ENCODE results near the gene PSMA7.
"Not testable (repeated sequence)": the region's sequence is repeated elsewhere in the genome, so short reads cannot be mapped to it uniquely, and the experiment has no call there.

PSMA7 gene

GRCh38 chr20:62155428-62156253, 12.4 kb upstream of the PSMA7 start:
- no peak for DNase-seq (ENCODE audit: low read depth in 2 of 2)

GRCh38 chr20:62151835-62152364, 8.7 kb upstream of the PSMA7 start:
- no peak for DNase-seq (ENCODE audit: low read depth in 2 of 2)

- DNase-seq (ENCODE audit: low read depth in 2 of 2), result no peak
These were observed 8.0 kb upstream of the PSMA7 start for GRCh38 chr20:62151225-62151624.

- DNase-seq (ENCODE audit: low read depth in 2 of 2), result no peak
These were observed 7.0 kb upstream of the PSMA7 start for GRCh38 chr20:62150310-62150575.

GRCh38 chr20:62149532-62150309, 6.5 kb upstream of the PSMA7 start:
- DNase-seq (ENCODE audit: low read depth in 2 of 2), result no peak

- DNase-seq (ENCODE audit: low read depth in 2 of 2), result no peak
These were observed 5.7 kb upstream of the PSMA7 start for GRCh38 chr20:62148908-62149314.

GRCh38 chr20:62148383-62148782, 5.2 kb upstream of the PSMA7 start:
- not testable (repeated sequence) for DNase-seq (ENCODE audit: low read depth in 2 of 2)

GRCh38 chr20:62147528-62147927, 4.3 kb upstream of the PSMA7 start:
- DNase-seq (ENCODE audit: low read depth in 2 of 2), result no peak

GRCh38 chr20:62147125-62147524, 3.9 kb upstream of the PSMA7 start:
- DNase-seq (ENCODE audit: low read depth in 2 of 2), result no peak

GRCh38 chr20:62146019-62146755, 3.0 kb upstream of the PSMA7 start:
- DNase-seq (ENCODE audit: low read depth in 2 of 2), result no peak

- DNase-seq (ENCODE audit: low read depth in 2 of 2), result no peak
These were observed 2.5 kb upstream of the PSMA7 start for GRCh38 chr20:62145688-62146018.

GRCh38 chr20:62143957-62144825, 997 bp upstream of the PSMA7 start:
- no peak for DNase-seq (ENCODE audit: low read depth in 2 of 2)

GRCh38 chr20:62142252-62143080, 728 bp downstream of the PSMA7 start:
- no peak for DNase-seq (ENCODE audit: low read depth in 2 of 2)

GRCh38 chr20:62141397-62142251, 1.6 kb downstream of the PSMA7 start:
- DNase-seq (ENCODE audit: low read depth in 2 of 2), result no peak

GRCh38 chr20:62141043-62141396, 2.2 kb downstream of the PSMA7 start:
- DNase-seq (ENCODE audit: low read depth in 2 of 2), result no peak

- DNase-seq (ENCODE audit: low read depth in 2 of 2), result no peak
These were observed 3.6 kb downstream of the PSMA7 start for GRCh38 chr20:62139636-62140035.

GRCh38 chr20:62138912-62139311, 4.3 kb downstream of the PSMA7 start:
- no peak for DNase-seq (ENCODE audit: low read depth in 2 of 2)

- no peak for DNase-seq (ENCODE audit: low read depth in 2 of 2)
These were observed 5.0 kb downstream of the PSMA7 start for GRCh38 chr20:62138204-62138543.

- no peak for DNase-seq (ENCODE audit: low read depth in 2 of 2)
These were observed 5.6 kb downstream of the PSMA7 start for GRCh38 chr20:62137478-62138203.

Data from stimulated activated CD4-positive, alpha-beta T cell treated with anti-CD3 and anti-CD28 coated beads, Interleukin-1b, Interleukin-23, amount 100 ng/mL, for 1 hour (primary cell).